Uterus (tissue), 2 donors: ENCODE results near the gene KRT8.

Experiments
- POLR2A ChIP-seq, 2 donors: fragments of 450-650 bp; IDR thresholded peaks; one replicate each; pipeline ENCODE4 v1.6.1; 2016; ENCODE audit warnings: antibody characterized with exemption in 2 of 2, mild to moderate bottlenecking in 1 of 2, moderate library complexity in 1 of 2
- TF ChIP-seq, protein P1 (sequence below), 4 experiments: fragments of 200-600 bp in 2 of 4; fragments of 450-650 bp in 2 of 4; sonication (generic) in 2 of 4; IDR thresholded peaks; one replicate each; pipeline ENCODE4 v1.5.1; 2016 to 2019; ENCODE audit warnings: antibody characterized with exemption in 4 of 4, mild to moderate bottlenecking in 2 of 4, moderate library complexity in 1 of 4

DNA sequence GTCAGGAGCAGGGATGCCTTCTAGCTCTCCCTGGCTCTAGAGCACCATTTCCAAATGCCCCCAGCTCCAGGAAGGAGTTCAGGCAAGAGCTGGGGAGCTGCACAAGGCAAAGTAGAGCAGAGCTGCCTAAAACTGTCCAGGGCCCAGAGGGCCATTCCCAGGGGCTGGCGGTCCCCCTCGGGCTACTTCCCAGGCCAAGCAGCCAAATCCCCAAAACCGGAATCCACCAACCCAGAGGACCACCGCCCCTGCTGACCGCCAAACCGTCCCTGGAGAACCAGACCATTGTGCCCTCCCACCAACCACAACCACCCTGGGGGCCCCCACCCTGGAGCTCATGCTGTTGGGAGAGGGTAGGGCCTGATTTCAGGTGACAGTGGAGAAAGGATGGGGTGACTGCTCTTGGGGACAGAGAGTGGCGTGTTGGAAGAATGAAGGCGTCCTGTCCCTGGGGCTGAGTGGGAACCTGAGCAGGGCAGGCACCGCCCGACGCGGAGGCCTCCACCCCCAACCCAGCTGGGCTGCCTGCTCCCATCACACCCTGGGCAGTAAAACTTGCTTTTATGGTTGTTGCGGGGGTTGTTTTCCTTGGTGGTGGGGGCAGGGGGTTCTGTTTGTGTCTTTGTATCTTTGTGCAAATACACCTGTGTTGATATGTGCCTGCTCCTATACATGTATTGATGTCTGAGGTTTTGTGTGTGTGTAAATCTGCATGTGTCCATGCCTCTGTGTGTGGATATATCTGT is 32.1 kb downstream of the KRT8 start:
- TF ChIP-seq, protein P1, sequence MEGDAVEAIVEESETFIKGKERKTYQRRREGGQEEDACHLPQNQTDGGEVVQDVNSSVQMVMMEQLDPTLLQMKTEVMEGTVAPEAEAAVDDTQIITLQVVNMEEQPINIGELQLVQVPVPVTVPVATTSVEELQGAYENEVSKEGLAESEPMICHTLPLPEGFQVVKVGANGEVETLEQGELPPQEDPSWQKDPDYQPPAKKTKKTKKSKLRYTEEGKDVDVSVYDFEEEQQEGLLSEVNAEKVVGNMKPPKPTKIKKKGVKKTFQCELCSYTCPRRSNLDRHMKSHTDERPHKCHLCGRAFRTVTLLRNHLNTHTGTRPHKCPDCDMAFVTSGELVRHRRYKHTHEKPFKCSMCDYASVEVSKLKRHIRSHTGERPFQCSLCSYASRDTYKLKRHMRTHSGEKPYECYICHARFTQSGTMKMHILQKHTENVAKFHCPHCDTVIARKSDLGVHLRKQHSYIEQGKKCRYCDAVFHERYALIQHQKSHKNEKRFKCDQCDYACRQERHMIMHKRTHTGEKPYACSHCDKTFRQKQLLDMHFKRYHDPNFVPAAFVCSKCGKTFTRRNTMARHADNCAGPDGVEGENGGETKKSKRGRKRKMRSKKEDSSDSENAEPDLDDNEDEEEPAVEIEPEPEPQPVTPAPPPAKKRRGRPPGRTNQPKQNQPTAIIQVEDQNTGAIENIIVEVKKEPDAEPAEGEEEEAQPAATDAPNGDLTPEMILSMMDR (IDR thresholded peaks at IDR 0.05): no peak
- no peak for TF ChIP-seq POLR2A (IDR thresholded peaks at IDR 0.05)
